Gastrocnemius medialis (tissue), 4 donors: ENCODE measurements around the gene CCDC86. TPM values are rescaled to one million over a fixed set of nuclear protein-coding genes. Genes with fewer than 3 reads are reported as not detected.

ENCODE experiments used
- ATAC-seq, 2 donors: fragments of 150-250 bp; one replicate each; pipeline ENCODE4 v1.9.1; 2016
- DNase-seq, 2 donors: peaks; one replicate each; pipeline ENCODE4 v3.0.0-alpha.2; 2019
- H3K27ac ChIP-seq, 4 donors: fragments of 200-600 bp; sonication (generic); 1 replicate in 1 of 4; 2 replicates in 3 of 4; pipeline ENCODE4 v1.5.1; 2016 to 2018; ENCODE audit warnings: mild to moderate bottlenecking in 2 of 4, moderate library complexity in 1 of 4
- H3K27me3 ChIP-seq, 3 donors: fragments of 200-600 bp; sonication (generic) in 2 of 3; 1 replicate in 1 of 3; 2 replicates in 2 of 3; pipeline versions ENCODE4 v1.5.1 to v1.6.0; 2016 to 2019; ENCODE audit warnings: mild to moderate bottlenecking in 1 of 3, moderate library complexity in 1 of 3
- H3K36me3 ChIP-seq, 2 donors: fragments of 200-600 bp; sonication (generic) in 1 of 2; one replicate each; pipeline ENCODE4 v1.5.1; 2017 to 2018
- H3K4me1 ChIP-seq, 2 donors: fragments of 200-600 bp; sonication (generic) in 1 of 2; one replicate each; pipeline ENCODE4 v1.5.1; 2016 to 2017; ENCODE audit warnings: mild to moderate bottlenecking in 2 of 2
- H3K4me3 ChIP-seq, 4 donors: fragments of 200-600 bp; sonication (generic) in 3 of 4; 1 replicate in 1 of 4; 2 replicates in 3 of 4; pipeline ENCODE4 v1.5.1; 2016 to 2019; ENCODE audit warnings: mild to moderate bottlenecking in 2 of 4
- H3K9me3 ChIP-seq, 3 donors: fragments of 200-600 bp; sonication (generic) in 2 of 3; 1 replicate in 1 of 3; 2 replicates in 2 of 3; pipeline ENCODE4 v1.5.1; 2016 to 2019
- POLR2A ChIP-seq, 2 donors: fragments of 450-650 bp; IDR thresholded peaks; one replicate each; pipeline ENCODE4 v1.6.1; 2017; ENCODE audit warnings: antibody characterized with exemption in 2 of 2, mild to moderate bottlenecking in 2 of 2, moderate library complexity in 2 of 2
- in situ Hi-C, 4 donors: fragments of 200-750 bp; cut with MboI; loops; one replicate each; pipeline versions ENCODE4 v1.15.0 to v1.8.0; 2017; ENCODE audit warnings: low sequenced_read_pairs in 4 of 4
- intact Hi-C: fragments of 100-400 bp; cut with DNase I; formaldehyde crosslinking; loops from one replicate; pipeline ENCODE4 v1.15.1; 2023; ENCODE audit warnings: low total_unique reads
- total RNA-seq, 4 donors: library from RNA; depleted of rRNA; stranded (reverse); fragments of >200 nt; gene quantifications; one replicate each; pipeline versions ENCODE4 v1.1.0 to v1.2.3, GENCODE V29; 2016
- TF ChIP-seq, protein P1 (sequence below), 5 experiments: fragments of 450-650 bp in 3 of 5; fragments of 200-600 bp in 2 of 5; sonication (generic) in 2 of 5; IDR thresholded peaks in 4 of 5; conservative IDR thresholded peaks in 1 of 5; 1 replicate in 4 of 5; 2 replicates in 1 of 5; pipeline ENCODE4 v1.5.1; 2016 to 2019; ENCODE audit warnings: antibody characterized with exemption in 5 of 5, mild to moderate bottlenecking in 3 of 5, moderate library complexity in 3 of 5

Gene CCDC86
- total RNA-seq, 4 donors from 2014 or later: 23.8 to 36.2 (median 33.2) TPM

DNA sequence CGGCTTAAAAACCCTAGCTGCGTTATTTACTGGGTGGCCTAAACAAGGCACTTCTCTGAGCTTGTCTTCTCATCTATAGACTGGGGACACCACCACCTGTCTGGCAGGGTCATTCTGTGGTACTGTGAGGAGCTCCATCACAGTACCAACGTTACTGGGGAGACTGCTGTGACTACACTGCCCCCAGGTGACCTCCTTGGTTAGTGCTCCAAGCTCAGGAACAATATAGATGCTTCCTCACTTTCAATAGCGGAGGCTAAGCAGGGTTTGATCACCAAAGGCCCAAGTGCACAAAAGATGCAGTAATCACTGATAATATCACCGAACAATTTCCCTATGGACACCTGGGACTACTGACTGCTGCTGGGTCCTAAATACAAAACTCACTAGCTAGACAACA is 45.6 kb downstream of the CCDC86 start:
- H3K27me3 ChIP-seq: no peaks in the 10 kb centered on the region
- H3K4me1 ChIP-seq: no peaks in the 10 kb centered on the region
- ATAC-seq: peak; percentile 54 to 86
- intact Hi-C loops: loop anchor here (1.0 to 2.0 kb wide), 2 partner anchors 56 to 113 kb away; no protein-coding TSS in a partner anchor
- peaks cover 0 to 24% of the 10 kb centered on the region in 2 donors for H3K36me3 ChIP-seq
- no peak overlapping the region for H3K4me3 ChIP-seq
- no peaks in the 10 kb centered on the region for H3K9me3 ChIP-seq
- TF ChIP-seq, protein P1, sequence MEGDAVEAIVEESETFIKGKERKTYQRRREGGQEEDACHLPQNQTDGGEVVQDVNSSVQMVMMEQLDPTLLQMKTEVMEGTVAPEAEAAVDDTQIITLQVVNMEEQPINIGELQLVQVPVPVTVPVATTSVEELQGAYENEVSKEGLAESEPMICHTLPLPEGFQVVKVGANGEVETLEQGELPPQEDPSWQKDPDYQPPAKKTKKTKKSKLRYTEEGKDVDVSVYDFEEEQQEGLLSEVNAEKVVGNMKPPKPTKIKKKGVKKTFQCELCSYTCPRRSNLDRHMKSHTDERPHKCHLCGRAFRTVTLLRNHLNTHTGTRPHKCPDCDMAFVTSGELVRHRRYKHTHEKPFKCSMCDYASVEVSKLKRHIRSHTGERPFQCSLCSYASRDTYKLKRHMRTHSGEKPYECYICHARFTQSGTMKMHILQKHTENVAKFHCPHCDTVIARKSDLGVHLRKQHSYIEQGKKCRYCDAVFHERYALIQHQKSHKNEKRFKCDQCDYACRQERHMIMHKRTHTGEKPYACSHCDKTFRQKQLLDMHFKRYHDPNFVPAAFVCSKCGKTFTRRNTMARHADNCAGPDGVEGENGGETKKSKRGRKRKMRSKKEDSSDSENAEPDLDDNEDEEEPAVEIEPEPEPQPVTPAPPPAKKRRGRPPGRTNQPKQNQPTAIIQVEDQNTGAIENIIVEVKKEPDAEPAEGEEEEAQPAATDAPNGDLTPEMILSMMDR (IDR thresholded peaks at IDR 0.05 in 4 of 5, conservative IDR thresholded peaks at IDR 0.05 in 1 of 5): peak; percentile 22 to 51 (median 46)
- TF ChIP-seq POLR2A (IDR thresholded peaks at IDR 0.05): no peak
- in situ Hi-C loops: no loop called here
- no peak overlapping the region for H3K27ac ChIP-seq
- DNase-seq: no peak

DNA sequence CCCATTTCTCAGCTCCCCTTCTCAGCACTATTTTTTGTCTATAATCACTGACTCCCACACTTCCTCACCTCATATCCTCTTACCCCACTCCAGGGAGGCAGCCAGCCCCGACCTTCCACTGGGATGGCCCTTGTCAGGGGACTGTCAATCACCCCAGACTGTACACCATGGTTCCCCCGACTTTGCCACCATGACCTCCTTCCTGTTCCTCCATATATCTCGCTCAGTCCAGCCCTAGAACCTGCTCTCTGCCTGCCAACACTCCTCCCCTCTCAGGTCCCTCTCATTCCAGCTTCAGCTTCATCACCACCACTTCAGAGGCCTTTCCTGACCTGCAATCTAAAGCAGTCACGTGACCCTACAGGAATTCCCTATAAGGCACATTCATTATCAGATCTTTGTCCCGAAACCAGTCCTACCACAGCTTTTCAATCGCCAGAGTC is 48.0 kb downstream of the CCDC86 start:
- no peak for DNase-seq
- no peak overlapping the region for H3K4me3 ChIP-seq
- TF ChIP-seq, protein P1 (IDR thresholded peaks at IDR 0.05 in 4 of 5, conservative IDR thresholded peaks at IDR 0.05 in 1 of 5): no peak
- TF ChIP-seq POLR2A (IDR thresholded peaks at IDR 0.05): no peak
- no peak for ATAC-seq
- H3K27ac ChIP-seq: no peak overlapping the region
- intact Hi-C loops (no loop called here), in situ Hi-C loops (loop anchor here in 1 of 4 donors (5.0 kb wide), 1 partner anchor 48 kb away; the partner anchor contains the start of gene CCDC86)
- H3K9me3 ChIP-seq: no peaks in the 10 kb centered on the region
- no peaks in the 10 kb centered on the region for H3K27me3 ChIP-seq
- peaks cover 0 to 47% of the 10 kb centered on the region in 2 donors for H3K36me3 ChIP-seq
- no peaks in the 10 kb centered on the region for H3K4me1 ChIP-seq

DNA sequence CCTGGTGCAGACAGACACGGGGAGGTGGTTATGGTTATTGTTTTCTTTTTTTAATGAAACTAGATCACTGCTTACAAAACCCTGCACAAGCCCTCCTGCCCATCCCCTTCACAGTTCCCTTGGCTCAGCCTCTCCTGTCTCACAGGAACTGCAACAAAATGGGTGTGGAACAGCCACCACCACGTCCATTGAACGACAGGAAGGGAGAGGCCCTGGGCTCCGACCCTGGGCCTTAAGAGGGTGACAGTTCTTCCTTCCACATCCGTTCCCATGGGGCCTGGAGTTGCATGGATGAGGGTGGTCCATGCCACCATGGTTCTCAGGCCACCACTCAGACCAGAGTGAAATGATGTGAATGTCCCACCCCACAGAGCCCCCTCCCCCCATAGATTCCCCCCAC is 48.8 kb downstream of the CCDC86 start:
- TF ChIP-seq POLR2A (IDR thresholded peaks at IDR 0.05): no peak
- TF ChIP-seq, protein P1 (IDR thresholded peaks at IDR 0.05 in 4 of 5, conservative IDR thresholded peaks at IDR 0.05 in 1 of 5): no peak
- intact Hi-C loops (no loop called here), in situ Hi-C loops (loop anchor here in 1 of 4 donors (5.0 kb wide), 1 partner anchor 48 kb away; the partner anchor contains the start of gene CCDC86)
- ATAC-seq: no peak
- H3K9me3 ChIP-seq: no peaks in the 10 kb centered on the region
- no peaks in the 10 kb centered on the region for H3K27me3 ChIP-seq
- peak overlapping the region in 1 of 4 donors; percentile 3 for H3K27ac ChIP-seq
- no peaks in the 10 kb centered on the region for H3K4me1 ChIP-seq
- H3K36me3 ChIP-seq: peaks cover 0 to 53% of the 10 kb centered on the region in 2 donors
- no peak overlapping the region for H3K4me3 ChIP-seq
- no peak for DNase-seq

DNA sequence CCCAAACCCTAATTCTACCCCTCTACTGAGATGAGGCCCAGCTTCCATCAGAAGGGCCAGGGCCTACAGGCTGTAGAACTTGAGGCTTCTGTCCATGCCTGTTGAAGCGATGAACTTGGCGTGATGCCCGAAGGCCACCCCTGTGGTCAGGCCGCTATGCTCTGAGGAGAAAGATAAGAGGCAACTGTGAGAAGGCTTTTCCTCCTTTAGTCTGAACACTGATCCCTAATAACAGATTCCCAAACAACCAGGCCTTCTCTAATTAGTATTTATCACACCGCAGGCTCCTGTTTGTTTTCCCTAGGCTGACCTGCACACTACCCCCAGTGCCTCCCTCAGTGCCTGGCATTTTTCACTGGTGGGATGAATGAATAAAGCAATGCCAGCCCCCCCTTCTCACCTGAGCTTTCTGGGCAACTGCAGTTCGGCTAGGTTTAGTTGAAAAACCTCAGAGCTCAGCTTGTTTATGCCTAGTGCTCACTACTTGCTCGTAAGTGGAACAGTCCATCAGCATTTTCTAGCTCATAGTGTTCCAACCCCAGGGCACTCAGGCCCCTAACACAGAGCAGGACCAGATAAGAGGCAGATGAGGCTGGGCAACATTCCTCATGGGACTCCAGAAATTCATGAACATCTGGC is 49.3 kb downstream of the CCDC86 start:
- Histone ChIP-seq H3K9me3 (no peaks in the 10 kb centered on the region), H3K27me3 (no peaks in the 10 kb centered on the region), H3K4me1 (no peaks in the 10 kb centered on the region), H3K36me3 (peaks cover 0 to 58% of the 10 kb centered on the region in 2 donors), H3K4me3 (no peak overlapping the region), H3K27ac (peak overlapping the region in 2 of 4 donors; percentile 3 to 23)
- ATAC-seq (no peak), DNase-seq (no peak)
- in situ Hi-C loops (loop anchor here in 1 of 4 donors (5.0 kb wide), 1 partner anchor 49 kb away; the partner anchor contains the start of gene CCDC86), intact Hi-C loops (no loop called here)
- TF ChIP-seq, protein P1 (IDR thresholded peaks at IDR 0.05 in 4 of 5, conservative IDR thresholded peaks at IDR 0.05 in 1 of 5): no peak
- TF ChIP-seq POLR2A (IDR thresholded peaks at IDR 0.05): no peak
